GM12892 (cell line): ENCODE data around the gene LEF1.

Experiments
- DNase-seq: peaks from one replicate; pipeline ENCODE4 v3.0.0; 2011; ENCODE audit not compliant: insufficient read length
- FAIRE-seq: peaks from 2 replicates; lab custom pipeline; 2011; peaks lifted over from hg19 to GRCh38; lab: Jason Lieb, UNC
- POLR2A ChIP-seq: IDR thresholded peaks from 2 replicates; pipeline ENCODE4 v1.6.1; 2011; ENCODE audit warnings: low read depth, low read length, control low read depth
- POLR2AphosphoS5 ChIP-seq: IDR thresholded peaks from 2 replicates; pipeline ENCODE4 v1.6.1; 2011; ENCODE audit warnings: low read depth, low read length, control low read depth
- TAF1 ChIP-seq: IDR thresholded peaks from 2 replicates; pipeline ENCODE4 v1.6.1; 2011; ENCODE audit warnings: low read depth, mild to moderate bottlenecking, control low read depth, low read length, borderline replicate concordance

LEF1 gene

DNA sequence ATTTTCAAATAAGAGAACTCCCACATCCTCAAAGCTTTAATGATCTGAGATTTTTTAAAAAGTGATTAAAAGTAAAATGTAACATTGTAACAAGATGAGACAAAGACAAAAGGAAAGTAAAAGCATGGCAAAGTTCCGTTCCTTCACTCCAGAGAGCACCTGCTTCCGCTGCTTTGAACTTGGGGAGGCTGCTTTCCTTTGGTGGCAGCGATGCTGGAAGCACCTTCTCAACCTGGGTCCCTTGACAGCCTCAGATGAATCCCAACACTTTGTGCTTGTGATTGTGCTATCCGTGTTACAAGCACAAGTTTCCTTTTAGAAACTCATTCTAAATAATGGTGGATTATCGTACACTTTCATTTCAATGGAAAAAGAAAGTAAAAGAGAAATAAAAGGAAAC lies 119.3 kb downstream of the LEF1 start:
- no peak for TF ChIP-seq TAF1
- no peak for TF ChIP-seq POLR2A
- TF ChIP-seq POLR2AphosphoS5 = no peak
- FAIRE-seq (no peak), DNase-seq (no peak)

DNA sequence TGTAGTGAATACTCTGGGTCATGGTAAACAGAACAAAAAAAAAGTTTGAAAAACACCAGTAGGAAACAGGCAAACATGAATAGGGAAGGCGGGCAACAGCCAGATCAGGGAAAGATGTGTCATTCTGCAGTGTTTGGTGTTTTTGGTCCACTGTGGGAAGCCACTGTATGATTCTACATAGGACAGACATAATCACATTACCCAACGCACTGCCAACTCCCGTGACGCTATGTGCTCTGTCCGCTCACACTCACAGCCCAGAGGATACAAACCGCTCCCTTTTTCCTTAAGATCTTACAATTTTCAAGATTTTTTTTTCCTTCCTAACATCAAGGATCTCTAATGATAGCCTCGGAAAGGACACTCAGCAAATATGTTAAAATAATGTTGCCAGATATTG lies 119.7 kb downstream of the LEF1 start:
- DNase-seq (no peak), FAIRE-seq (no peak)
- no peak for TF ChIP-seq TAF1
- no peak for TF ChIP-seq POLR2AphosphoS5
- TF ChIP-seq POLR2A = no peak

DNA sequence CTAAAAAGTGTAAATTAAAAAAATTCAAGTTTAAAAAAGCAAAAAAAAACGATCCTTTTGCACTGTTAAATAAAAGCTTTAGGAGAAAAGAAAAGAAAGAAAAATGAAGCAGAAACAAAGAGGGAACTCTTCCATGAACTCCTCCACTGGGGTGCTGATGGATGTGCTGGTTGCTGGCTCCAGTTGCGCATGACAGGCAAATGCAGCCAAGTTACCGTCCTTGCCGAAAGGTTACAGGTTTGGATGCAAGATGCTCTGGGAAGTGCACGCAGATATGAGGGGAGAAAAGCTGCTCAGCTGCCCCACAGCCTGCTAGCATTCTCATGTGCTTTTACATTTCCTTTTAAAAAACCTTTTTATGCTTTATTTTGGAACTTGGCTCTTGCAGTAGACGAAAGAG lies 120.6 kb downstream of the LEF1 start:
- DNase-seq = no peak
- FAIRE-seq = no peak
- TF ChIP-seq POLR2A (no peak), TAF1 (no peak), POLR2AphosphoS5 (no peak)

DNA sequence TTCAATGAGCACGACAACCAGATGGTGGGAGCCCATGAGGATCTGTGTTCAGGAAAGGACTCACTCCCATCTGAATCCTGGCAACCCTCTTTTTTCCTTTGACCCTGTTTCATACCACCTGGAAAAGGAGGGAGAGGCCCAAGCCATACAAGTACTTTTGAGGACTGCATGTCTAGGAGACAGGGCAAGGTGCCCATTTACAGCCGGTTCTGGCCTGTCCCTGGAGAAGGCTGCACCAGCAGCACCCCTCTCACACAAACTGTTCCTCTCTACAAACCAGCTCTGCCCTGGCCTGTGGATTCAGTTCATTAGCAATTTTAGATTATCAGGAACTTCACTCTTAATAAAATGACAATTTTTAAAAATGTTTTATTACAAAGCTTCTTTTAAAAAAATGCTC lies 121.5 kb downstream of the LEF1 start:
- TF ChIP-seq TAF1 (no peak), POLR2AphosphoS5 (no peak), POLR2A (no peak)
- DNase-seq (no peak), FAIRE-seq (no peak)

DNA sequence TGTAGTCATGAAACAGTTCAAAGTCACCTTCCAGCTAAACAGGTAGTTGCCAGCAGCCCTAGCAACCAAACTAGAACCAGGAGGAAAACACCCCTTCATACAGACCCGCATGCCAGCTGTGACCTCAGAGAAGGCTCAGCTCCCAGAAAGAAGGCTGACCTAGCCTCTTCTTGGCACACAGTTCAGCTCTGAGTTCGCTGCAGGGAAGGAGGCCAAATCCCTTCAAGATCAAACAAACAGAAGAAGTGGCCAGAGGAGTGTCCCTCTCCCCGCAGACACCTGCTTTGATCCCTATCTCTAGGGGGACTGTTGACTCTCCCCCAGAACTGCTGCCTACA lies 123.1 kb downstream of the LEF1 start:
- TF ChIP-seq POLR2A (no peak), TAF1 (no peak), POLR2AphosphoS5 (no peak)
- FAIRE-seq (no peak), DNase-seq (no peak)

DNA sequence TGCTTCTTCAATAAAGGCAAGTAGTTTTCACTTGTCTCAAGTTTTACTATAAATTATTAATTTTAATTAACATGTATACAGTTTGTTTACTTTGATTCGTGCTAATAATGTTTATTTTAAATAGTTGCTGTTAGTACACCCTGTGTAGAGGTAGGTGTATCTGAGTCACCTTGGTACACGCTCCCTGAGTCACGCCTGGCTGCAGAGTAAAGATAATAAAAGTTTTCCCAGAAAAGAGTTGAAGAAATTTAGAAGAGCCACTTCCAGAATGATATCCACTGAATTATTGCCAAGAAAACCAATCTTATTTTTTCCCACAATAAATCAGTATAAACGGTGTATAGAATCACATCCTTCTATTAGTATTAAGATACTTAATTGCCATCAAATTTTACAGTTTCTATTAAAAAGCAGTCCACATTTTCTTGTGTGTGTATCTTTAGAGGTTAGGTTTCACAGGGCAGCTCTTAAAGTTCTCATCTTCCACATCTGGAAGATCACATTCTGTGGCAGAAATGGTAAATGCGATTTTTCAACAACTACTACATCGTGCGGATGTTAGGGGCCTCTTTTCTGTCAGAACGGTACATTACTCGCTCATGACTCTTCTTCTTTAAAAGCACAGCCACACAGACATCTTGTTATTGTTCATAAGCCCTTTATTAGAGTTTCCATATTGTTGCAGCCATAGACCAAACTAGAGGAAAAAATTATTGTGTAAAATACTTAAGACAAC lies 123.6 kb downstream of the LEF1 start:
- no peak for TF ChIP-seq TAF1
- FAIRE-seq (no peak), DNase-seq (no peak)

DNA sequence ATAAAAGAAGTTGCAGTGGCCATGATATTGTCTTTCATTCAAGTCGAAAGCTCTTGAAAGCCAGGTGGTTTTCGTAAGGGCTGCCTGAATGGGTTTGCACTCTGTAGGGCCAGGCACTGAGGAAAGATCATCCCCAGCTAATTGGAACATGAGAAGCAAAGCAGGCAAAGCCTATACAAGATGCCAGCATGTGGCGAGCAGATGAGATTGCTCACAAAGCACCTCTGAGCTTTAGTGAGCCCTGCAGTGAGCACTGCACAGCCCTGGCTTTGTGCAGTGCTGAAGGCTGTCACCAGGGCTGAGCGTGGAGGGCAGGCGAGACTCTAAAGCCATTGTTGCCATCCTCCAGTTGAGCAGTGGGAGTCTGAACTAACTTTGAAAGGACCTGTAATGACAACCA lies 125.2 kb downstream of the LEF1 start:
- FAIRE-seq (no peak), DNase-seq (no peak)
- TF ChIP-seq TAF1 (no peak), POLR2AphosphoS5 (no peak)

DNA sequence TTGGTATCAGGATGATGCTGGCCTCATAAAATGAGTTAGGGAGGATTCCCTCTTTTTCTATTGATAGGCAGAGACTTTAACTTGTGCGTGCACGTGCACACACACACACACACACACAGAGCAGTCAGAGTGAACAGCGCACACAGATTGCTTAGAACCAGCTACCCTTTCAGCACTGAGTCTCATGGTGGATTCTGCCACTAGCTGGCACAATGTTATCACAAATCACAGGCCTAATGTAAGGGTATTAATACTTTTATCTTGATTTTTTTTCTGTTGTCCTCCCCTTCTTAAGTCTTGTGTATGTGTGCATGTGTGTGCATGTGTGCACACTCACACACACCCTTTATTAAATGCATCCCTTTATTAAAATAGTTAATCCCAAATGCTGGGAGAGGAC lies 125.8 kb downstream of the LEF1 start:
- DNase-seq (no peak), FAIRE-seq (no peak)
- TF ChIP-seq POLR2AphosphoS5 = no peak
- no peak for TF ChIP-seq TAF1
- TF ChIP-seq POLR2A = no peak

DNA sequence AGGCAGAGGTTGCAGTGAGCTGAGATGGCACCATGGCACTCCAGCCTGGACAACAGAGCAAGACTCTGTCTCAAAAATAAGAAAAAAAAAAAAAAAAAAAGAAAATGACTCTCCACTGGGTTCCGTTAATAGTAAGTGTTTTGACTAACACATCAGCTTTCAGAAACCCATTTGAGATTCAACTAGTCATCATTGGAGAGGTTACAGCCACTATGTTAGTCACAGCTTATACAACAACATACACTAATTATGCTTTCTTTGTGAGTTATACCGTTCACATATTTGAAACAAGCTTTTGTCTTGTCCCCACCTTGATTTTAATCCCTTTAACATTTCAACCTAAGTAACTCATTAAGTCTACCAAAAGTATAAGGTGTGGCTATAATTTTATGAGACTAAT lies 130.8 kb downstream of the LEF1 start:
- DNase-seq = no peak
- no peak for TF ChIP-seq POLR2A
- TF ChIP-seq POLR2AphosphoS5 = no peak
- TF ChIP-seq TAF1 = no peak
- FAIRE-seq = no peak

DNA sequence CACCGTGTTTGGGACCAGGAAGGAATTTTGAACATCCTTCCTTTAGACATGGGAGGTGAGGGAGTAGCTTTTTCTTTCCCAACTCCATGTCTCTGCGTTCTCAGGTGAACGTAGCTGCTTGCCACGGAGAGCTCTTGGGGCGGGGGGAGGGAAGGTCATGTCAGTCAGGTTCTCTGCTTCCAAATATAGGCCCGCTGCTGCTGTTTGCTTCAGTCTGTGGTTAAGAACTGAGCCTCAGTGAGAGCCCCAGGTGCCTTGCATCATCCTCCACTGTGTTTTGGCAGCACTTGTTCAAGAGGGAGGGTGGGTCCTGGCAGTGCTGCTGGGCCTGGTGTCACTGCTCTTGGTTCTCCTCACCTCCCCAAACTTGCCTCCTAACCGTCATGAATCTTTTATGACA lies 132.5 kb downstream of the LEF1 start:
- no peak for TF ChIP-seq POLR2A
- no peak for TF ChIP-seq POLR2AphosphoS5
- no peak for TF ChIP-seq TAF1
- FAIRE-seq (peak; percentile 9), DNase-seq (peak; percentile 25)

DNA sequence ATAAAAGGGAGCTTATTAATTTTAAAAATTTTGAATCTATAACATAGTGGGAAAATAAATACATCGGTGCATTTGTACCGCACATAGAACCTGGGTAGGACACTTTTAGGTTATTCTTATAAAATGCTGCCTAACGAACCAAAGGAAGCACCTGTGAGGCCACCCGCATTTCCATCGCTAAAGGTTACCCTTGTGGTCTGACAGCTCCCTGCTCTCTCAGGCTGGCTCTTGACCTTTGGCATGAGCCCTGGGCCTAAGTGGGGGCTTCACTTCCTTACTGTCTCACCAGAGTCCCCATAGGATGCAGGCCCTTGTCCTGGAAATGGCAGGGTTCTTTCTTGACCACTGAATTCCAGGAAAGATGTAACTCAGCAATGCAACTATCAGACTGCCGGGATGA lies 133.0 kb downstream of the LEF1 start:
- DNase-seq (no peak), FAIRE-seq (no peak)
- TF ChIP-seq POLR2A = no peak
- no peak for TF ChIP-seq POLR2AphosphoS5
- no peak for TF ChIP-seq TAF1

DNA sequence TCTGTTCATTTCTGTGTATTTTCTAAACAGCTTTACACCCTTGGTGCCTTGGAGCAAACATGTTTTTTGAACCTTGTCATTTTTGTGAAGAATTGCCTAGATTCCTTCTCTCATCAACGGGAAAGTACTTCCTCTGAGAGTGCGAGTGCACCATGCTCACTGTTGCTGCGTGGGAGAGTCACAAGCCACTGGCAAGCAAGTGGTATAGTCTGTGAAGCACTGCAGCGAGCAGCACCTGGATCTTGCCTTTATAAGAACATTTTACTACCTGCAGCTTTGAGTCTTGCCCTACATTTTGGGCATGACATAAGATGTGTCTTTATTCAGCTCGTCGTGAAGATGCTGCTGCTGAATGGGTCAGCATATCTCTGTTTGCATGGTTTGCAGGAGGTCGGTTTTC lies 134.2 kb downstream of the LEF1 start:
- DNase-seq = no peak
- TF ChIP-seq POLR2A = no peak
- no peak for TF ChIP-seq TAF1
- TF ChIP-seq POLR2AphosphoS5 = no peak
- FAIRE-seq = no peak
